ENCODE data around the gene CLDND1. TPM values are rescaled to one million over a fixed set of nuclear protein-coding genes. Genes with fewer than 3 reads are reported as not detected.

The CLDND1 gene
- total and polyA plus RNA-seq, 2 experiments from 2014 or later = 70.1 to 89.2 TPM

DNA sequence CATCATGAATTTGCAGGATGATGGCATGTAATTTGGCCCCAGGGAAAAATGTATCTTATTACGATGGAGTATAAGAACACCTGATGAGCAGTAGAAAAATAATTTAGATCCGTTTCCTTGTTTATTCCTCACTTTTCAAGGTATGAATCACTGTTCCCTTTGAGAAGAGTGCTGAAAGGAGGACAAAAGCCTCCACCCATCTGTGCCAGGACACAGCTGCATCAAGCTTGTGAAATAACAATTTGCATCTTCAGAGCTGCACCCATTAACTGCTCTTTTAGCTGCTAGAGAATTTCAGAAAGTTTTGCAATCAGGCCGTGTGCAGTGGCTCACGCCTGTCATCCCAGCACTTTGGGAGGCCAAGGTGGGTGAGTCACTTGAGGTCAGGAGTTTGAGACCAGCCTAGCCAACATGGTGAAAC, 9.6 kb downstream of the CLDND1 start:
- H2AFZ ChIP-seq = no peak overlapping the region
- H3K9me3 ChIP-seq (ENCODE audit: low read depth) = no peaks in the 10 kb centered on the region
- no peaks in the 10 kb centered on the region for H3K9me2 ChIP-seq (replicated peaks; ENCODE audit: insufficient read depth)
- no peak overlapping the region for H3K4me3 ChIP-seq
- 74% methylated on average over 4 of the region's 4 CpGs for WGBS (ENCODE audit: low lambda C conversion rate, missing lambda C conversion rate)
- TF ChIP-seq, protein P1, sequence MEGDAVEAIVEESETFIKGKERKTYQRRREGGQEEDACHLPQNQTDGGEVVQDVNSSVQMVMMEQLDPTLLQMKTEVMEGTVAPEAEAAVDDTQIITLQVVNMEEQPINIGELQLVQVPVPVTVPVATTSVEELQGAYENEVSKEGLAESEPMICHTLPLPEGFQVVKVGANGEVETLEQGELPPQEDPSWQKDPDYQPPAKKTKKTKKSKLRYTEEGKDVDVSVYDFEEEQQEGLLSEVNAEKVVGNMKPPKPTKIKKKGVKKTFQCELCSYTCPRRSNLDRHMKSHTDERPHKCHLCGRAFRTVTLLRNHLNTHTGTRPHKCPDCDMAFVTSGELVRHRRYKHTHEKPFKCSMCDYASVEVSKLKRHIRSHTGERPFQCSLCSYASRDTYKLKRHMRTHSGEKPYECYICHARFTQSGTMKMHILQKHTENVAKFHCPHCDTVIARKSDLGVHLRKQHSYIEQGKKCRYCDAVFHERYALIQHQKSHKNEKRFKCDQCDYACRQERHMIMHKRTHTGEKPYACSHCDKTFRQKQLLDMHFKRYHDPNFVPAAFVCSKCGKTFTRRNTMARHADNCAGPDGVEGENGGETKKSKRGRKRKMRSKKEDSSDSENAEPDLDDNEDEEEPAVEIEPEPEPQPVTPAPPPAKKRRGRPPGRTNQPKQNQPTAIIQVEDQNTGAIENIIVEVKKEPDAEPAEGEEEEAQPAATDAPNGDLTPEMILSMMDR (IDR thresholded peaks at IDR 0.05; ENCODE audit: poor library complexity) = no peak
- TF ChIP-seq EZH2 (IDR thresholded peaks at IDR 0.05; ENCODE audit: borderline replicate concordance) (no peak), EZH2phosphoT487 (IDR thresholded peaks at IDR 0.05; ENCODE audit: low read depth, severe bottlenecking, unreplicated experiment) (no peak)
- H3K4me1 ChIP-seq (ENCODE audit: insufficient read depth) = no peaks in the 10 kb centered on the region
- H3K27ac ChIP-seq = no peak overlapping the region
- no peaks in the 10 kb centered on the region for H4K20me1 ChIP-seq (ENCODE audit: insufficient read depth, poor library complexity, severe bottlenecking)
- DNase-seq (ENCODE audit: low spot score) = no peak
- H3K79me2 ChIP-seq = no peaks in the 10 kb centered on the region
- no peaks in the 10 kb centered on the region for H3K27me3 ChIP-seq
- no peaks in the 10 kb centered on the region for H3K36me3 ChIP-seq (replicated peaks; ENCODE audit: insufficient read depth, low read depth)
- H3K4me2 ChIP-seq = no peak overlapping the region

DNA sequence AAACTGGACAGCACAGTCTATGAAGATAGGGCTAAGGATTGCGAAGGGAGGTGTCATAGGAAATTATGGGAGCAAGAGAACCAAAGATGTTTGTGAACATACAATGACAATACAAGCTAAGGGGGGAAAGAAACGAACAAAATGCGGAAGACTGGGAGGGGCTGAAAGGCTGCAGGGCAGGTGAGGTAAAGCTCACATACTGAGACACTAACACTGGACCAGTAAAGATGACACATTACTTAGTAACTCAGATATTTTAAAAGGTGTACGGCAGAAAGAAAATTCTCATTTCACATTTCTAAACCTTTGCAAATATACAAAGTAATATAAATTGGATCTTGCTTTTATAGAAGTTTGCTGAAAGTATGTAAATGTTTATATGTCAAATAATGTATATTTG, 10.1 kb downstream of the CLDND1 start:
- Histone ChIP-seq H3K4me1 (ENCODE audit: insufficient read depth) (no peaks in the 10 kb centered on the region), H3K36me3 (replicated peaks; ENCODE audit: insufficient read depth, low read depth) (no peaks in the 10 kb centered on the region), H3K27ac (no peak overlapping the region)

DNA sequence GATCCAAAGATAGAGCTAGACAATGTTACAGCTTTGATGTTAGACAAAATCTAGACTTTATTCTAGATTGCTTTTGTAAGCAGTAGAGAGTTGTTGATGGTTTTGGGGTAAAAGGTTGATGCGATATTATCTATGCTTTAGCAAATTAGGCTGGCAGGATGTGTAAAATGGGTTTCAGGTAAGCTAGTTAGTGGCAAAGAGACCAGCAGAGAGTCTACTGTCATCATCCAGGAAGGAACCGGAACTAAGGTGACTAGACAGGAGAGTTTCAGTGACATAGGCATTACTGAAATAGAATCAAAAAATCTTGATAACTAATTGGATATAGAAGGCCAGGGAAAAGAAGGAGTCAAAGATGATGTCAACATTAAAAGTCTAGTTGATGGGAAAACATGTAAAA, 14.1 kb downstream of the CLDND1 start:
- no peak for TF ChIP-seq EZH2 (IDR thresholded peaks at IDR 0.05; ENCODE audit: borderline replicate concordance)
- TF ChIP-seq EZH2phosphoT487 (IDR thresholded peaks at IDR 0.05; ENCODE audit: low read depth, severe bottlenecking, unreplicated experiment) = no peak
- TF ChIP-seq, protein P1 (IDR thresholded peaks at IDR 0.05; ENCODE audit: poor library complexity) = no peak
- no peak overlapping the region for H3K4me3 ChIP-seq
- 98% methylated on average over 2 of the region's 2 CpGs for WGBS (ENCODE audit: low lambda C conversion rate, missing lambda C conversion rate)

More for the DNA sequence above, 10.1 kb downstream of the CLDND1 start:
- no peaks in the 10 kb centered on the region for H3K9me2 ChIP-seq (replicated peaks; ENCODE audit: insufficient read depth)
- no peak overlapping the region for H3K4me3 ChIP-seq
- no peaks in the 10 kb centered on the region for H3K79me2 ChIP-seq
- H3K9me3 ChIP-seq (ENCODE audit: low read depth) = no peaks in the 10 kb centered on the region
- no peak overlapping the region for H3K4me2 ChIP-seq
- no peaks in the 10 kb centered on the region for H4K20me1 ChIP-seq (ENCODE audit: insufficient read depth, poor library complexity, severe bottlenecking)
- 75% methylated on average over 4 of the region's 4 CpGs for WGBS (ENCODE audit: low lambda C conversion rate, missing lambda C conversion rate)
- no peak overlapping the region for H2AFZ ChIP-seq
- no peaks in the 10 kb centered on the region for H3K27me3 ChIP-seq
- no peak for DNase-seq (ENCODE audit: low spot score)
- TF ChIP-seq, protein P1 (IDR thresholded peaks at IDR 0.05; ENCODE audit: poor library complexity) = no peak

DNA sequence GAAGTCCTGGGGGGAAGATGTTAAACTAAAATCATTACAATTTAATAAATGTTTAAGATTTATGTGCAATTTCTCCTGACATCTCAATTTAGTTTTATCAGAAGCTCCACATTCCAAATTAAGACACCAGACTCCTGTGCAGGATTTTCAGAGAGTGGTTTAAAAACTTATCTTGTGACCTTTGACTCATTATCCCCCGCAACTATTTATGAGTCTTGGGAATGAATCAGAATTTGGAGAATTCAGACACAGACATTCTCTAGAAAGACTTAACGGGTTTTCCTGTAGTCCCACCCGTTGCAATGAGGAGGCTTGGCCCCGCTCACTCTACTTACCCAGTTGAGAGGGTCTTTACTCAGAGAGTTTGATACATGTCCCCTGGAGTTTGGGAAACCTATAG, 18.2 kb downstream of the CLDND1 start:
- H3K79me2 ChIP-seq = no peaks in the 10 kb centered on the region
- no peak overlapping the region for H2AFZ ChIP-seq
- no peak overlapping the region for H3K4me3 ChIP-seq
- no peak for DNase-seq (ENCODE audit: low spot score)
- no peaks in the 10 kb centered on the region for H4K20me1 ChIP-seq (ENCODE audit: insufficient read depth, poor library complexity, severe bottlenecking)
- H3K4me1 ChIP-seq (ENCODE audit: insufficient read depth) = no peaks in the 10 kb centered on the region
- H3K4me2 ChIP-seq = no peak overlapping the region
- H3K9me3 ChIP-seq (ENCODE audit: low read depth) = no peaks in the 10 kb centered on the region
- no peak for TF ChIP-seq EZH2 (IDR thresholded peaks at IDR 0.05; ENCODE audit: borderline replicate concordance)
- TF ChIP-seq, protein P1 (IDR thresholded peaks at IDR 0.05; ENCODE audit: poor library complexity) = no peak
- no peak for TF ChIP-seq EZH2phosphoT487 (IDR thresholded peaks at IDR 0.05; ENCODE audit: low read depth, severe bottlenecking, unreplicated experiment)
- no peaks in the 10 kb centered on the region for H3K36me3 ChIP-seq (replicated peaks; ENCODE audit: insufficient read depth, low read depth)
- 24% methylated on average over 4 of the region's 4 CpGs for WGBS (ENCODE audit: low lambda C conversion rate, missing lambda C conversion rate)
- H3K9me2 ChIP-seq (replicated peaks; ENCODE audit: insufficient read depth) = no peaks in the 10 kb centered on the region
- H3K27me3 ChIP-seq = no peaks in the 10 kb centered on the region
- H3K27ac ChIP-seq = no peak overlapping the region

More for the DNA sequence above, 14.1 kb downstream of the CLDND1 start:
- H3K27me3 ChIP-seq = no peaks in the 10 kb centered on the region
- no peak for DNase-seq (ENCODE audit: low spot score)
- H2AFZ ChIP-seq = no peak overlapping the region
- no peaks in the 10 kb centered on the region for H3K36me3 ChIP-seq (replicated peaks; ENCODE audit: insufficient read depth, low read depth)
- no peaks in the 10 kb centered on the region for H4K20me1 ChIP-seq (ENCODE audit: insufficient read depth, poor library complexity, severe bottlenecking)
- H3K9me2 ChIP-seq (replicated peaks; ENCODE audit: insufficient read depth) = no peaks in the 10 kb centered on the region
- H3K4me2 ChIP-seq = no peak overlapping the region
- H3K4me1 ChIP-seq (ENCODE audit: insufficient read depth) = no peaks in the 10 kb centered on the region
- no peak overlapping the region for H3K27ac ChIP-seq
- no peaks in the 10 kb centered on the region for H3K9me3 ChIP-seq (ENCODE audit: low read depth)
- H3K79me2 ChIP-seq = no peaks in the 10 kb centered on the region

Measured in hepatocyte (in vitro differentiated cells).